ENCODE data around the gene NEK6.

The NEK6 gene

DNA sequence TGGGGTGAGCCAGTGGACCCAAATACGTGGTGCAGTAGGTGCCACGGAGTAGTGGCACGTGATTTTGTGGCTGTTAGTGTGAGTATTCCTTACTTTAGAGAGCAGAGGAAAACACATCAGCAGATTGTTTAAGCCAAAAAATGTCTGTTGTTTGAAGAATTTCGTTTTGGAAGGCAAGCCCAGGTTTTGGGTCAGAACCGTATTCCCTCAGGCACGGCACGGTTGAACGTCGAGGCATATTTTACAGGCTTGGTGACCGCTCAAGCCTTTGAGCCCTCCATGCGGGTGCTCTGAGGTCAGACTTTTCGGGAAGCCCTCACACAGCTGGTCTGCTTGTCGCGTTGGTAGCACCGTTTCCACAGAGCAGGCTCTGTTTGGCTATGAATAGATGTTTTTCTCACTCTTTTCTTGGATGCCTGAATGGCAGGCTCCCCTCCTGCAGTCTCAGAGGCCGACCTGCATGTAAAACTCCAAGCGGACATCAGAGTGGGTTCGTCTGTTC, 27.2 kb downstream of the NEK6 start:
- Histone ChIP-seq H3K27me3 (ENCODE audit: control insufficient read depth in 1 of 2, insufficient read depth in 1 of 2, low read length in 2 of 2) (no peaks in the 10 kb centered on the region), H3K18ac (ENCODE audit: low read depth in 1 of 2, low read length in 2 of 2) (peak overlapping the region; percentile 65 to 99), H3K14ac (ENCODE audit: low read length in 2 of 2) (peak overlapping the region in 1 of 2 experiments; percentile 86), H2BK5ac (ENCODE audit: low read depth, low read length, poor library complexity, severe bottlenecking) (peak overlapping the region; percentile 94), H2BK12ac (ENCODE audit: low read length in 2 of 2) (peak overlapping the region; percentile 35 to 91), H3K4me2 (ENCODE audit: low read length, poor library complexity, severe bottlenecking) (no peak overlapping the region), H3K9ac (ENCODE audit: low read length) (peak overlapping the region; percentile 85), H4K8ac (ENCODE audit: low read length) (peak overlapping the region; percentile 89), H2BK120ac (ENCODE audit: low read depth, low read length) (peak overlapping the region; percentile 88), H3K4ac (ENCODE audit: low read depth in 1 of 2, low read length in 2 of 2) (peak overlapping the region; percentile 96 to 97), H2AK5ac (ENCODE audit: low read length, severe bottlenecking) (peak overlapping the region; percentile 90), H3K79me1 (replicated peaks; ENCODE audit: low read length, poor library complexity, severe bottlenecking) (no peaks in the 10 kb centered on the region), H3K4me3 (ENCODE audit: insufficient read depth in 1 of 2, low read depth in 1 of 2, low read length in 2 of 2) (no peak overlapping the region), H3K9me3 (ENCODE audit: control insufficient read depth, low read length) (no peaks in the 10 kb centered on the region), H3K23ac (ENCODE audit: low read length in 2 of 2) (no peak overlapping the region), H3K4me1 (ENCODE audit: control insufficient read depth, insufficient read depth, low read depth, low read length) (peaks cover 72% of the 10 kb centered on the region), H4K91ac (ENCODE audit: low read length) (peak overlapping the region; percentile 99), H2BK15ac (ENCODE audit: low read depth, poor library complexity, severe bottlenecking) (peak overlapping the region; percentile 38), H3K27ac (ENCODE audit: low read length, poor library complexity, severe bottlenecking) (peak overlapping the region; percentile 95), H2AFZ (ENCODE audit: low read depth, low read length) (no peak overlapping the region), H3K36me3 (ENCODE audit: control insufficient read depth in 1 of 2, insufficient read depth in 2 of 2, low read depth in 1 of 2, low read length in 2 of 2) (peaks cover 28 to 30% of the 10 kb centered on the region in 2 experiments)
- 57% methylated on average over 18 of the region's 18 CpGs for WGBS
- peak; percentile 69 for DNase-seq

- Histone ChIP-seq H4K8ac (ENCODE audit: low read length) (peak overlapping the region; percentile 89), H2AFZ (ENCODE audit: low read depth, low read length) (no peak overlapping the region), H2BK12ac (ENCODE audit: low read length in 2 of 2) (peak overlapping the region; percentile 35 to 91), H2BK120ac (ENCODE audit: low read depth, low read length) (peak overlapping the region; percentile 88), H3K14ac (ENCODE audit: low read length in 2 of 2) (peak overlapping the region in 1 of 2 experiments; percentile 86), H3K27ac (ENCODE audit: low read length, poor library complexity, severe bottlenecking) (peak overlapping the region; percentile 95), H2BK5ac (ENCODE audit: low read depth, low read length, poor library complexity, severe bottlenecking) (peak overlapping the region; percentile 94), H3K36me3 (ENCODE audit: control insufficient read depth in 1 of 2, insufficient read depth in 2 of 2, low read depth in 1 of 2, low read length in 2 of 2) (peaks cover 30 to 32% of the 10 kb centered on the region in 2 experiments), H3K9me3 (ENCODE audit: control insufficient read depth, low read length) (no peaks in the 10 kb centered on the region), H3K4ac (ENCODE audit: low read depth in 1 of 2, low read length in 2 of 2) (peak overlapping the region; percentile 96 to 97), H3K23ac (ENCODE audit: low read length in 2 of 2) (no peak overlapping the region), H2AK5ac (ENCODE audit: low read length, severe bottlenecking) (peak overlapping the region; percentile 90), H3K18ac (ENCODE audit: low read depth in 1 of 2, low read length in 2 of 2) (peak overlapping the region; percentile 65 to 99), H3K4me2 (ENCODE audit: low read length, poor library complexity, severe bottlenecking) (no peak overlapping the region), H3K27me3 (ENCODE audit: control insufficient read depth in 1 of 2, insufficient read depth in 1 of 2, low read length in 2 of 2) (no peaks in the 10 kb centered on the region), H3K4me3 (ENCODE audit: insufficient read depth in 1 of 2, low read depth in 1 of 2, low read length in 2 of 2) (no peak overlapping the region), H4K91ac (ENCODE audit: low read length) (peak overlapping the region; percentile 99), H2BK15ac (ENCODE audit: low read depth, poor library complexity, severe bottlenecking) (peak overlapping the region; percentile 38), H3K79me1 (replicated peaks; ENCODE audit: low read length, poor library complexity, severe bottlenecking) (no peaks in the 10 kb centered on the region), H3K9ac (ENCODE audit: low read length) (peak overlapping the region; percentile 85), H3K4me1 (ENCODE audit: control insufficient read depth, insufficient read depth, low read depth, low read length) (peaks cover 73% of the 10 kb centered on the region)
- WGBS: 74% methylated on average over 10 of the region's 11 CpGs
- DNase-seq: no peak
Observed at GRCh38 chr9:124285490-124285889, 27.7 kb downstream of the NEK6 start.

- H3K4me1 ChIP-seq (ENCODE audit: control insufficient read depth, insufficient read depth, low read depth, low read length): peaks cover 76% of the 10 kb centered on the region
- H3K79me1 ChIP-seq (replicated peaks; ENCODE audit: low read length, poor library complexity, severe bottlenecking): no peaks in the 10 kb centered on the region
- peak overlapping the region; percentile 85 for H3K9ac ChIP-seq (ENCODE audit: low read length)
- no peak overlapping the region for H3K14ac ChIP-seq (ENCODE audit: low read length in 2 of 2)
- H3K4me3 ChIP-seq (ENCODE audit: insufficient read depth in 1 of 2, low read depth in 1 of 2, low read length in 2 of 2): peak overlapping the region in 1 of 2 experiments; percentile 2
- peak overlapping the region; percentile 99 for H2BK120ac ChIP-seq (ENCODE audit: low read depth, low read length)
- no peaks in the 10 kb centered on the region for H3K27me3 ChIP-seq (ENCODE audit: control insufficient read depth in 1 of 2, insufficient read depth in 1 of 2, low read length in 2 of 2)
- H4K8ac ChIP-seq (ENCODE audit: low read length): no peak overlapping the region
- H3K23ac ChIP-seq (ENCODE audit: low read length in 2 of 2): no peak overlapping the region
- H2BK5ac ChIP-seq (ENCODE audit: low read depth, low read length, poor library complexity, severe bottlenecking): peak overlapping the region; percentile 98
- H3K36me3 ChIP-seq (ENCODE audit: control insufficient read depth in 1 of 2, insufficient read depth in 2 of 2, low read depth in 1 of 2, low read length in 2 of 2): peaks cover 30 to 31% of the 10 kb centered on the region in 2 experiments
- peak overlapping the region; percentile 94 for H2AK5ac ChIP-seq (ENCODE audit: low read length, severe bottlenecking)
- H3K9me3 ChIP-seq (ENCODE audit: control insufficient read depth, low read length): no peaks in the 10 kb centered on the region
- peak overlapping the region; percentile 65 to 99 for H3K18ac ChIP-seq (ENCODE audit: low read depth in 1 of 2, low read length in 2 of 2)
- peak; percentile 99 for DNase-seq
- no peak overlapping the region for H2BK15ac ChIP-seq (ENCODE audit: low read depth, poor library complexity, severe bottlenecking)
- peak overlapping the region in 1 of 2 experiments; percentile 35 for H2BK12ac ChIP-seq (ENCODE audit: low read length in 2 of 2)
- H3K27ac ChIP-seq (ENCODE audit: low read length, poor library complexity, severe bottlenecking): peak overlapping the region; percentile 95
- no peak overlapping the region for H3K4me2 ChIP-seq (ENCODE audit: low read length, poor library complexity, severe bottlenecking)
- no peak overlapping the region for H4K91ac ChIP-seq (ENCODE audit: low read length)
- no peak overlapping the region for H2AFZ ChIP-seq (ENCODE audit: low read depth, low read length)
- H3K4ac ChIP-seq (ENCODE audit: low read depth in 1 of 2, low read length in 2 of 2): peak overlapping the region; percentile 96 to 98
- under 1% methylated on average over 9 of the region's 9 CpGs for WGBS
Observed at GRCh38 chr9:124285903-124286291, 28.1 kb downstream of the NEK6 start.

DNA sequence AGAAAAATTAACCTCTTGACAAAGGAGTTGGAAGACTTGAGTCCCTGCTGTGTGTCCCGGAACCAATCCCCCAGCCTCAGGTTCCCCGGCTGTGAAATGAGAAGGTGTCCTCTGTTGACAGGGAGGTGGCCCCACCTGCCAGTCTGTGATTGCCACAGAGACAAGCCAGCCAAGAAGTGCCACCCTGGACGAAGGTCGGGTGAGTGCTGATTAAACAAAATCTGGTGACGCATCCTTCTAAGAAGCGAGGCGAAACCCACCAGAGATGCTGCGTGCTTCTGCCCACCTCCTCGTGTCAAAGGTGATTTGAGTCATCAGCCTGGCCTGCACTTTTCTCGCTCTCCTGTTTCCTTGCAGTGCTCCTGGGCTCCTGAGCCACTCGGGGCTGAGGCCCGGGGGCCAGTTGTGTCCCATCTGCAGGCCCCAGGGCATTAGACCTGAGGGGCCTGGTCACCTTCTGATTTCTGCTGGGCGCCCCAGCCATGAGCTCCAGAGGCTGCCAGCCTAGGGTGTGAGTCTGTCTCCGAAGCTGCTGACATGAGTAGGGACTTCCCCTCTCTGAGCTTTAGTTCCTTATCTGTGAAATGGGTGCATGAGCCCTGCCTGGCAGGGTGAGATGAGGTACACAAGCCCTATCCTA, 28.7 kb downstream of the NEK6 start:
- Histone ChIP-seq H3K27me3 (ENCODE audit: control insufficient read depth in 1 of 2, insufficient read depth in 1 of 2, low read length in 2 of 2) (no peaks in the 10 kb centered on the region), H3K79me1 (replicated peaks; ENCODE audit: low read length, poor library complexity, severe bottlenecking) (no peaks in the 10 kb centered on the region), H3K9ac (ENCODE audit: low read length) (peak overlapping the region; percentile 85), H3K23ac (ENCODE audit: low read length in 2 of 2) (peak overlapping the region in 1 of 2 experiments; percentile 98), H2BK5ac (ENCODE audit: low read depth, low read length, poor library complexity, severe bottlenecking) (peak overlapping the region; percentile 98), H3K4me2 (ENCODE audit: low read length, poor library complexity, severe bottlenecking) (peak overlapping the region; percentile 7), H3K4me3 (ENCODE audit: insufficient read depth in 1 of 2, low read depth in 1 of 2, low read length in 2 of 2) (peak overlapping the region in 1 of 2 experiments; percentile 2), H2BK15ac (ENCODE audit: low read depth, poor library complexity, severe bottlenecking) (peak overlapping the region; percentile 98), H3K14ac (ENCODE audit: low read length in 2 of 2) (peak overlapping the region in 1 of 2 experiments; percentile 99), H4K91ac (ENCODE audit: low read length) (peak overlapping the region; percentile 100), H3K36me3 (ENCODE audit: control insufficient read depth in 1 of 2, insufficient read depth in 2 of 2, low read depth in 1 of 2, low read length in 2 of 2) (peaks cover 31 to 32% of the 10 kb centered on the region in 2 experiments), H2AFZ (ENCODE audit: low read depth, low read length) (no peak overlapping the region), H2BK12ac (ENCODE audit: low read length in 2 of 2) (peak overlapping the region; percentile 97 to 99), H3K18ac (ENCODE audit: low read depth in 1 of 2, low read length in 2 of 2) (peak overlapping the region; percentile 99), H4K8ac (ENCODE audit: low read length) (peak overlapping the region; percentile 84), H3K9me3 (ENCODE audit: control insufficient read depth, low read length) (no peaks in the 10 kb centered on the region), H3K4me1 (ENCODE audit: control insufficient read depth, insufficient read depth, low read depth, low read length) (peaks cover 78% of the 10 kb centered on the region), H2AK5ac (ENCODE audit: low read length, severe bottlenecking) (peak overlapping the region; percentile 94), H2BK120ac (ENCODE audit: low read depth, low read length) (peak overlapping the region; percentile 99), H3K4ac (ENCODE audit: low read depth in 1 of 2, low read length in 2 of 2) (peak overlapping the region; percentile 98 to 99), H3K27ac (ENCODE audit: low read length, poor library complexity, severe bottlenecking) (peak overlapping the region; percentile 95)
- DNase-seq: peak; percentile 99
- 2% methylated on average over 14 of the region's 14 CpGs for WGBS

Measured in mesenchymal stem cell (in vitro differentiated cells and primary cell).